HG02981 (cell line): ENCODE data around the gene BMPR1A.
A peak's percentile ranks its signal among the peaks of the same experiment; 100 is the strongest.
"Not testable (repeated sequence)": the region's sequence is repeated elsewhere in the genome, so short reads cannot be mapped to it uniquely, and the experiment has no call there.

Experiments
- ATAC-seq: cut with Tn5 transposase; IDR thresholded peaks from one replicate; pipeline ENCODE4 v1.9.1; 2021; ENCODE audit warnings: mild to moderate bottlenecking, moderate library complexity; ENCODE audit not compliant: unreplicated experiment

Gene BMPR1A

GRCh38 chr10:86728056-86728455, 28.4 kb upstream of the BMPR1A start:
- no peak for ATAC-seq

GRCh38 chr10:86729677-86730076, 26.7 kb upstream of the BMPR1A start:
- ATAC-seq: no peak

- ATAC-seq: no peak
Measured at GRCh38 chr10:86730227-86730626, 26.2 kb upstream of the BMPR1A start.

GRCh38 chr10:86732771-86733170, 23.6 kb upstream of the BMPR1A start:
- ATAC-seq: no peak

- no peak for ATAC-seq
Measured at GRCh38 chr10:86733260-86733671, 23.2 kb upstream of the BMPR1A start.

GRCh38 chr10:86734207-86734988, 22.0 kb upstream of the BMPR1A start:
- no peak for ATAC-seq

GRCh38 chr10:86735278-86735677, 21.1 kb upstream of the BMPR1A start:
- ATAC-seq: not testable (repeated sequence)

- ATAC-seq: no peak
Measured at GRCh38 chr10:86742230-86742629, 14.2 kb upstream of the BMPR1A start.

- no peak for ATAC-seq
Measured at GRCh38 chr10:86744067-86744725, 12.2 kb upstream of the BMPR1A start.

GRCh38 chr10:86747796-86748581, 8.4 kb upstream of the BMPR1A start:
- no peak for ATAC-seq

GRCh38 chr10:86749854-86750253, 6.6 kb upstream of the BMPR1A start:
- no peak for ATAC-seq

- no peak for ATAC-seq
Measured at GRCh38 chr10:86751477-86751876, 4.9 kb upstream of the BMPR1A start.

GRCh38 chr10:86752311-86752710, 4.1 kb upstream of the BMPR1A start:
- no peak for ATAC-seq

- no peak for ATAC-seq
Measured at GRCh38 chr10:86753051-86753450, 3.4 kb upstream of the BMPR1A start.

GRCh38 chr10:86753638-86754434, 2.6 kb upstream of the BMPR1A start:
- no peak for ATAC-seq

GRCh38 chr10:86755454-86755739, 1.0 kb upstream of the BMPR1A start:
- no peak for ATAC-seq

- ATAC-seq: peak; percentile 80
Measured at GRCh38 chr10:86755740-86756510, 494 bp upstream of the BMPR1A start.

GRCh38 chr10:86757113-86757972, 924 bp downstream of the BMPR1A start:
- no peak for ATAC-seq
